ENCODE data around the gene ADGRA1. TPM values are rescaled to one million over a fixed set of nuclear protein-coding genes. Genes with fewer than 3 reads are reported as not detected.
A peak's percentile ranks its signal among the peaks of the same experiment; 100 is the strongest.

Gene ADGRA1
- polyA plus RNA-seq, 2 of the 4 experiments (the other 2 are of a cell fraction) = not detected

- no peak overlapping the region for H3K4me3 ChIP-seq
- H3K9me3 ChIP-seq = no peaks in the 10 kb centered on the region
- CTCF ChIA-PET = interaction anchor here (0.8 to 2.9 kb wide), 3 partner anchors 10 to 174 kb away, joined by 3 to 19 read pairs (median 3); no protein-coding TSS in a partner anchor
- TF ChIP-seq, protein P1, sequence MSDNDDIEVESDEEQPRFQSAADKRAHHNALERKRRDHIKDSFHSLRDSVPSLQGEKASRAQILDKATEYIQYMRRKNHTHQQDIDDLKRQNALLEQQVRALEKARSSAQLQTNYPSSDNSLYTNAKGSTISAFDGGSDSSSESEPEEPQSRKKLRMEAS (IDR thresholded peaks at IDR 0.05) = no peak
- TF ChIP-seq RARB (CRISPR knock-in tag; IDR thresholded peaks at IDR 0.05) (no peak), ZSCAN20 (CRISPR knock-in tag; IDR thresholded peaks at IDR 0.05) (no peak), TP53 (CRISPR knock-in tag; IDR thresholded peaks at IDR 0.05) (no peak), NPAS2 (CRISPR knock-in tag; IDR thresholded peaks at IDR 0.05; ENCODE audit: borderline replicate concordance) (no peak), RNF2 (IDR thresholded peaks at IDR 0.05; ENCODE audit: borderline replicate concordance, low read depth) (no peak), ZC3H11A (IDR thresholded peaks at IDR 0.05) (no peak), EHMT2 (IDR thresholded peaks at IDR 0.05; ENCODE audit: low read depth) (no peak), SMC3 (IDR thresholded peaks at IDR 0.05) (no peak), BHLHE40 (IDR thresholded peaks at IDR 0.05; ENCODE audit: low read depth, low read length) (no peak), MAFK (IDR thresholded peaks at IDR 0.05; ENCODE audit: partially characterized antibody) (no peak), REST (IDR thresholded peaks at IDR 0.05) (no peak), ZFP36 (IDR thresholded peaks at IDR 0.05; ENCODE audit: borderline replicate concordance, partially characterized antibody) (no peak), HDAC2 (IDR thresholded peaks at IDR 0.05) (no peak), HOXA7 (CRISPR knock-in tag; IDR thresholded peaks at IDR 0.05) (no peak), FOSL2 (IDR thresholded peaks at IDR 0.05) (no peak), FOSL2 (CRISPR knock-in tag; IDR thresholded peaks at IDR 0.05) (no peak)
- TF ChIP-seq, protein P2, sequence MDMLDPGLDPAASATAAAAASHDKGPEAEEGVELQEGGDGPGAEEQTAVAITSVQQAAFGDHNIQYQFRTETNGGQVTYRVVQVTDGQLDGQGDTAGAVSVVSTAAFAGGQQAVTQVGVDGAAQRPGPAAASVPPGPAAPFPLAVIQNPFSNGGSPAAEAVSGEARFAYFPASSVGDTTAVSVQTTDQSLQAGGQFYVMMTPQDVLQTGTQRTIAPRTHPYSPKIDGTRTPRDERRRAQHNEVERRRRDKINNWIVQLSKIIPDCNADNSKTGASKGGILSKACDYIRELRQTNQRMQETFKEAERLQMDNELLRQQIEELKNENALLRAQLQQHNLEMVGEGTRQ (IDR thresholded peaks at IDR 0.05) = no peak
- H3K4me2 ChIP-seq = no peak overlapping the region
- H3K4me1 ChIP-seq = 0 out of 3 replicates have a peak, but pooled peaks cover 6% of the 10 kb centered on the region
- POLR2A ChIA-PET = no interaction called here
- whole genome bisulfite sequencing (ENCODE audit: missing lambda C conversion rate) = 61% methylated on average over 17 of the region's 18 CpGs
- FAIRE-seq (no peak), DNase-seq (ENCODE audit: low read depth in 1 of 2, low spot score in 1 of 2) (no peak), ATAC-seq (no peak)
- H3K27ac ChIP-seq = no peak overlapping the region
Observed at GRCh38 chr10:133114251-133114650, 26.5 kb downstream of the ADGRA1 start.

- peak in 1 of 2 experiments; percentile 22; a peak in 2 of 6 replicates for ATAC-seq
- POLR2A ChIA-PET = no interaction called here
- CTCF ChIA-PET = interaction anchor here (0.8 to 2.9 kb wide), 3 partner anchors 10 to 175 kb away, joined by 3 to 19 read pairs (median 3); no protein-coding TSS in a partner anchor
- no peak for TF ChIP-seq ESRRA (IDR thresholded peaks at IDR 0.05; ENCODE audit: borderline replicate concordance, low read length)
- TF ChIP-seq EHMT2 (IDR thresholded peaks at IDR 0.05; ENCODE audit: low read depth) = no peak
- no peak for TF ChIP-seq JUN (IDR thresholded peaks at IDR 0.05)
- 58% methylated on average over 27 of the region's 33 CpGs for WGBS (ENCODE audit: missing lambda C conversion rate)
- 0 out of 3 replicates have a peak, but pooled peaks cover 4% of the 10 kb centered on the region for H3K4me1 ChIP-seq
- DNase-seq (ENCODE audit: low read depth in 1 of 2, low spot score in 1 of 2) = no peak
- H3K9me3 ChIP-seq = no peaks in the 10 kb centered on the region
- H3K4me3 ChIP-seq = no peak overlapping the region
- H3K27ac ChIP-seq = no peak overlapping the region
- no peak for FAIRE-seq
- no peak overlapping the region for H3K4me2 ChIP-seq
Observed at GRCh38 chr10:133114726-133115452, 27.2 kb downstream of the ADGRA1 start.
